Calu3 (cell line): Measurements from ENCODE around the gene FGF11. TPM values are rescaled to one million over a fixed set of nuclear protein-coding genes. Genes with fewer than 3 reads are reported as not detected.

Experiments used
- BruUV-seq: library from RNA; stranded (reverse); fragments of 400-500 nt; replicated peaks from 2 replicates; lab custom pipeline; 2021; lab: Mats Ljungman, UMichigan
- CTCF ChIA-PET: fragments of 300-600 bp; sonication (Branson Sonifier 250); formaldehyde crosslinking; loops from one replicate; lab custom pipeline; 2022; ENCODE audit warnings: antibody characterized with exemption; lab: Charles Lee
- DNase-seq: peaks from one replicate; pipeline ENCODE4 v3.0.0; 2022
- H3K27ac Mint-ChIP-seq: one replicate; pipeline ENCODE4 v1.8.0; 2022; ENCODE audit warnings: mixed read lengths; ENCODE audit not compliant: unreplicated experiment
- H3K27me3 Mint-ChIP-seq: one replicate; pipeline ENCODE4 v1.8.0; 2022; ENCODE audit warnings: mixed read lengths; ENCODE audit not compliant: unreplicated experiment
- H3K36me3 Mint-ChIP-seq: one replicate; pipeline ENCODE4 v1.8.0; 2022; ENCODE audit warnings: mild to moderate bottlenecking, moderate library complexity, mixed read lengths; ENCODE audit not compliant: insufficient read depth, unreplicated experiment
- H3K4me1 Mint-ChIP-seq: one replicate; pipeline ENCODE4 v1.8.0; 2022; ENCODE audit warnings: mild to moderate bottlenecking, low read depth, mixed read lengths; ENCODE audit not compliant: unreplicated experiment
- H3K4me3 Mint-ChIP-seq: one replicate; pipeline ENCODE4 v1.8.0; 2022; ENCODE audit warnings: mild to moderate bottlenecking, low read depth, moderate library complexity, mixed read lengths; ENCODE audit not compliant: unreplicated experiment
- H3K9me3 Mint-ChIP-seq: one replicate; pipeline ENCODE4 v1.8.0; 2022; ENCODE audit warnings: low read depth, mixed read lengths; ENCODE audit not compliant: unreplicated experiment
- CTCF ChIP-seq: fragments of 200-600 bp; IDR thresholded peaks from one replicate; pipeline ENCODE4 v1.8.0; 2022; ENCODE audit warnings: antibody characterized with exemption; ENCODE audit not compliant: unreplicated experiment
- intact Hi-C: fragments of 100-400 bp; cut with micrococcal nuclease; formaldehyde crosslinking; loops from one replicate; pipeline ENCODE4 v1.10.0; 2022; ENCODE audit not compliant: unreplicated experiment
- total RNA-seq: library from RNA; stranded (reverse); gene quantifications from 2 replicates; pipeline ENCODE4 v1.2.3, GENCODE V29; 2022

FGF11 gene
- total RNA-seq, 1 experiment from 2014 or later = 2.1 TPM

DNA sequence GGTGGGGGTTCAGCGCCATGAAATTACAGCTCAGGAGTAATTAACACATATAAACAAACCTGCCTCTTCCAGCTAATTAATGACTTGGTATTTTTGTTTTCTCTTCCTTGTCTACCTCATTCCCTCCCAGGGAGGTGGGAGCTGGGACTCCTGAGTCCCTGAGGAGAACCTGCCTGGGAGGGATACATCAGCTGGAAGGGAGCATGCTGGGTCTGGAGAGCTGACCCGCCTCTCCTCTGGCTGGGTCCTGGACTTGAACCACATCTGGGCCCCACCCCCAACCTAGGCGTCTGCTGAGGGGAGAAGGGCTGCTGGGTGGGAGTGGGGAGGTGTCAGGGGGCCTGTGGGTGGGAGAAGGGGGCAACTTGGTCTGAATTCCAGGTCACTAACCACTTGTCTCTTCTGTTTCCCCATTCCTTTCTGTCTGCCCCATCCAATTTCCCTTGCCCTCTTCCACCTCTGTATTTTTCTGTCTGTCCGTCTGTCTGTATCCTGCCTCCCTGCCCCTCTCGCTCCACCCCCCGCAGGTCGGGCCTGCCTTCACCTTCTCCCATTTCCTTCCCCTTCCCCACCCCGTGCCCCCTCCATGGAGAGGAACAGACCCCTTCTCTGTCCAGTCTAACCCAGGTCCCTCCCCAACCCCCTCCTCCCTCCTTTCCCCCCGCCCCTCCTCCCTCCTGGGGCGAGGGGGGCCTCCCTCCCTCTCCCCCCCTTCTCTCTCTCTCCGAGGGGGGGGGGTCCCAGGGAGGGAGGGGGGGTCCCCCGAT, 31.6 kb upstream of the FGF11 start, which contains the start of gene NLGN2:
Gene NLGN2, plus strand, starts transcription at position 361 of the 767 bp plus-strand sequence. CDS start 411 bp downstream, outside the sequence.
- intact Hi-C loops = no loop called here
- no peak for TF ChIP-seq CTCF
- CTCF ChIA-PET = interaction anchor here (0.7 kb wide), 1 partner anchor 102 kb away, joined by 3 read pairs; no protein-coding TSS in a partner anchor
- H3K4me3 Mint-ChIP-seq = no peak within 1 kb of the TSS
- H3K4me1 Mint-ChIP-seq = peaks cover 9% of the 10 kb centered on the region
- BruUV-seq = no TSS peak
- peaks cover 17% of the 10 kb centered on the region for H3K27me3 Mint-ChIP-seq
- H3K27ac Mint-ChIP-seq = peak within 1 kb of the TSS; percentile 50
- no peak for DNase-seq
- H3K9me3 Mint-ChIP-seq = no peaks in the 10 kb centered on the region
- H3K36me3 Mint-ChIP-seq = peaks cover 33% of the 10 kb centered on the region

DNA sequence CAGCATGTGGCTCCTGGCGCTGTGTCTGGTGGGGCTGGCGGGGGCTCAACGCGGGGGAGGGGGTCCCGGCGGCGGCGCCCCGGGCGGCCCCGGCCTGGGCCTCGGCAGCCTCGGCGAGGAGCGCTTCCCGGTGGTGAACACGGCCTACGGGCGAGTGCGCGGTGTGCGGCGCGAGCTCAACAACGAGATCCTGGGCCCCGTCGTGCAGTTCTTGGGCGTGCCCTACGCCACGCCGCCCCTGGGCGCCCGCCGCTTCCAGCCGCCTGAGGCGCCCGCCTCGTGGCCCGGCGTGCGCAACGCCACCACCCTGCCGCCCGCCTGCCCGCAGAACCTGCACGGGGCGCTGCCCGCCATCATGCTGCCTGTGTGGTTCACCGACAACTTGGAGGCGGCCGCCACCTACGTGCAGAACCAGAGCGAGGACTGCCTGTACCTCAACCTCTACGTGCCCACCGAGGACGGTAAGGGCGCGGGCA, 31.0 kb upstream of the FGF11 start:
- no peak overlapping the region for H3K4me3 Mint-ChIP-seq
- CTCF ChIA-PET = no interaction called here
- no TSS peak for BruUV-seq
- H3K36me3 Mint-ChIP-seq = peaks cover 35% of the 10 kb centered on the region
- no peak overlapping the region for H3K27ac Mint-ChIP-seq
- no peak for DNase-seq
- H3K27me3 Mint-ChIP-seq = peaks cover 17% of the 10 kb centered on the region
- intact Hi-C loops = no loop called here
- H3K4me1 Mint-ChIP-seq = peaks cover 9% of the 10 kb centered on the region
- no peak for TF ChIP-seq CTCF
- H3K9me3 Mint-ChIP-seq = no peaks in the 10 kb centered on the region

DNA sequence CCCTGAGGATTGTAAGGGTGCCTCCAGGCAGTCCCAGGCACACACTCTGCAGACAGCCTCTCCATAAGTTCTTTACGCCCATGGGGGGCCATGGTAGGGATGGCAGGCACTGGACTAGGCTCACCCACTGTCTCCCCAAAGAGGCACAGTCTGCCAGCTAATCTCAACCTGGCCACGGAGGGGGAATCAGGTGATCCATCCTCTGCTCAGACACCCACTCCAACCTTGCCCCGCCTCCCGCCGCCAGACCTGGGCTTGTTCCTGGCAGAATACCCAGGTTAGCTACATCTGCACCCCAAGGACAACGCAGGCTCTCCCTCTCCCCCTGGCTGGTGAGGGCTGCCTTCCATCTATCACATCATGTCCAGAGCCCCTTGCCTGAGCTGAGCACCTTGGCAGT, 30.4 kb upstream of the FGF11 start:
- peaks cover 17% of the 10 kb centered on the region for H3K27me3 Mint-ChIP-seq
- no peak overlapping the region for H3K4me3 Mint-ChIP-seq
- no peak for TF ChIP-seq CTCF
- intact Hi-C loops = no loop called here
- peaks cover 30% of the 10 kb centered on the region for H3K36me3 Mint-ChIP-seq
- H3K4me1 Mint-ChIP-seq = peaks cover 9% of the 10 kb centered on the region
- H3K27ac Mint-ChIP-seq = no peak overlapping the region
- CTCF ChIA-PET = no interaction called here
- no peaks in the 10 kb centered on the region for H3K9me3 Mint-ChIP-seq
- no peak for DNase-seq
- BruUV-seq = no TSS peak

DNA sequence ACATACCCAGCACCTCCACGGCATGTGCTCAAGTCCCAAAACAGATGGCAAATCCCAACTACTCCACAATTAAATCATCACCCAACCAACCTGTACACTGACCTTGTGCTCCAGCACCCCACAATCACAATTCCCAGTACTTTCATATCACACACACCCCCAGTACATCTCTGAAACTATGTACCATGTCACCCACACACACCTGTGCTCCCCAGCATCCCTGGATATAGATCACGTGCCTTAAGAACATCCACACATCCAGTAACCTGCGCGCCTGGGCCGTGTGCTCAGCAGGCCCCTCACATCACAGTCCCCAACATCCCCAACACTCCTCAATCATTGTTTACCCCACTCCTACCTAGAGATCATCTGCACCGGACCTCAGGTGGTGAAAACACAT, 29.6 kb upstream of the FGF11 start:
- BruUV-seq = no TSS peak
- Mint-ChIP-seq H3K4me3 (no peak overlapping the region), H3K9me3 (no peaks in the 10 kb centered on the region), H3K36me3 (peaks cover 21% of the 10 kb centered on the region), H3K27ac (no peak overlapping the region), H3K4me1 (peaks cover 9% of the 10 kb centered on the region), H3K27me3 (peaks cover 17% of the 10 kb centered on the region)
- no peak for TF ChIP-seq CTCF
- CTCF ChIA-PET = no interaction called here
- intact Hi-C loops = no loop called here
- no peak for DNase-seq
